ENCODE results near the gene ZC3HAV1L. TPM values are rescaled to one million over a fixed set of nuclear protein-coding genes. Genes with fewer than 3 reads are reported as not detected.

ZC3HAV1L gene
- polyA plus RNA-seq, 2 of the 4 experiments (the other 2 are of a cell fraction), result 8.8 to 15.6 TPM

DNA sequence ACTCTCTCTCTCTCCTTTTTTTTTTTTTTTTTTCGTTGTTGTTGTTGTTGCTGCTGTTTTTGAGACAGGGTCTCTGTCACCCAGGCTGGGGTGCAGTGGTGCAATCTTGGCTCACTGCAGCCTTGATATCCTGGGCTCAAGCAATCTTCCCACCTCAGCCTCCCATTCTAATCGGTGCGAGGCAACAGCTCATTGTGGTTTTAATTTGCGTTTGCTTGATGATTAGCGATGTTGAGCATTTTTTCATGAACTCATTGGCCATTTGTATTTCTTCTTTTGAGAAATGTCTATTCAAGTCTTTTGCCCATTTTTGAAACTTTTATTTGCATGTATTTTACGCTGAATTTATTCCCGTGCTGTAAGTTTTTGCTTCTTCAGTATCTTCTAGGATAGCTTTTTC is 13.3 kb upstream of the ZC3HAV1L start:
- POLR2A ChIA-PET, result no interaction called here
- no peak for ATAC-seq
- Histone ChIP-seq H3K4me3 (no peak overlapping the region), H3K4me1 (peaks cover 10% of the 10 kb centered on the region; the same call in 1 of the 3 replicates), H3K9me3 (no peaks in the 10 kb centered on the region), H3K4me2 (no peak overlapping the region), H3K27ac (no peak overlapping the region)
- no peak for FAIRE-seq
- CTCF ChIA-PET, result no interaction called here
- WGBS (ENCODE audit: missing lambda C conversion rate), result 81% methylated on average over 7 of the region's 7 CpGs
- TF ChIP-seq REST (IDR thresholded peaks at IDR 0.05) (no peak), RARB (CRISPR knock-in tag; IDR thresholded peaks at IDR 0.05) (no peak), MAZ (IDR thresholded peaks at IDR 0.05; ENCODE audit: borderline replicate concordance, low read depth, low read length) (no peak), RAD21 (conservative IDR thresholded peaks at IDR 0.05 in 1 of 2, IDR thresholded peaks at IDR 0.05 in 1 of 2) (no peak), ESRRA (IDR thresholded peaks at IDR 0.05; ENCODE audit: borderline replicate concordance, low read length) (no peak), FOSL2 (IDR thresholded peaks at IDR 0.05) (no peak), FOSL2 (CRISPR knock-in tag; IDR thresholded peaks at IDR 0.05) (no peak), GATA3 (IDR thresholded peaks at IDR 0.05; ENCODE audit: borderline replicate concordance) (no peak), HEYL (CRISPR knock-in tag; IDR thresholded peaks at IDR 0.05) (no peak), CTCF (IDR thresholded peaks at IDR 0.05) (no peak), SMC3 (IDR thresholded peaks at IDR 0.05) (no peak), POLR2AphosphoS2 (conservative IDR thresholded peaks at IDR 0.05; ENCODE audit: low read length) (no peak), ZNF302 (CRISPR knock-in tag; IDR thresholded peaks at IDR 0.05) (no peak), EHF (CRISPR knock-in tag; IDR thresholded peaks at IDR 0.05) (no peak), HOXB5 (CRISPR knock-in tag; IDR thresholded peaks at IDR 0.05) (no peak)
- TF ChIP-seq, protein P1, sequence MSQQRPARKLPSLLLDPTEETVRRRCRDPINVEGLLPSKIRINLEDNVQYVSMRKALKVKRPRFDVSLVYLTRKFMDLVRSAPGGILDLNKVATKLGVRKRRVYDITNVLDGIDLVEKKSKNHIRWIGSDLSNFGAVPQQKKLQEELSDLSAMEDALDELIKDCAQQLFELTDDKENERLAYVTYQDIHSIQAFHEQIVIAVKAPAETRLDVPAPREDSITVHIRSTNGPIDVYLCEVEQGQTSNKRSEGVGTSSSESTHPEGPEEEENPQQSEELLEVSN (IDR thresholded peaks at IDR 0.05; ENCODE audit: borderline replicate concordance, low read depth), result no peak
- TF ChIP-seq, protein P2, sequence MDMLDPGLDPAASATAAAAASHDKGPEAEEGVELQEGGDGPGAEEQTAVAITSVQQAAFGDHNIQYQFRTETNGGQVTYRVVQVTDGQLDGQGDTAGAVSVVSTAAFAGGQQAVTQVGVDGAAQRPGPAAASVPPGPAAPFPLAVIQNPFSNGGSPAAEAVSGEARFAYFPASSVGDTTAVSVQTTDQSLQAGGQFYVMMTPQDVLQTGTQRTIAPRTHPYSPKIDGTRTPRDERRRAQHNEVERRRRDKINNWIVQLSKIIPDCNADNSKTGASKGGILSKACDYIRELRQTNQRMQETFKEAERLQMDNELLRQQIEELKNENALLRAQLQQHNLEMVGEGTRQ (IDR thresholded peaks at IDR 0.05), result no peak
- no peak for DNase-seq (ENCODE audit: low read depth in 1 of 2, low spot score in 1 of 2)

- peaks cover 11% of the 10 kb centered on the region; the same call in 1 of the 3 replicates for H3K4me1 ChIP-seq
- ChIA-PET POLR2A (no interaction called here), CTCF (no interaction called here)
- no peak overlapping the region for H3K4me2 ChIP-seq
- H3K9me3 ChIP-seq, result no peaks in the 10 kb centered on the region
- no peak overlapping the region for H3K4me3 ChIP-seq
- no peak for FAIRE-seq
- H3K27ac ChIP-seq, result no peak overlapping the region
- no peak for TF ChIP-seq HOXB5 (CRISPR knock-in tag; IDR thresholded peaks at IDR 0.05)
- no peak for DNase-seq (ENCODE audit: low read depth in 1 of 2, low spot score in 1 of 2)
- WGBS (ENCODE audit: missing lambda C conversion rate), result 91% methylated on average over 3 of the region's 3 CpGs
- no peak for ATAC-seq
Observed at GRCh38 chr7:139047970-139048369, 12.1 kb upstream of the ZC3HAV1L start.
